ENCODE data around the gene KCTD16.

GRCh38 chr5:144195448-144195847, 24.8 kb downstream of the KCTD16 start:
- TF ChIP-seq CTCF (IDR thresholded peaks at IDR 0.05) = no peak
- TF ChIP-seq TCF7L2 (IDR thresholded peaks at IDR 0.05; ENCODE audit: low read depth, low read length) = no peak
- no peak for TF ChIP-seq POLR2AphosphoS5 (IDR thresholded peaks at IDR 0.05; ENCODE audit: low read depth, low read length)
- no peak for TF ChIP-seq SIN3A (IDR thresholded peaks at IDR 0.05; ENCODE audit: borderline replicate concordance, insufficient read depth, low read depth, low read length)
- no peak for TF ChIP-seq REST (IDR thresholded peaks at IDR 0.05; ENCODE audit: insufficient read depth in 1 of 2, low read depth in 2 of 2, low read length in 1 of 2)

Data from Panc1 (cell line).